ENCODE data around the gene DPH7. TPM values are rescaled to one million over a fixed set of nuclear protein-coding genes. Genes with fewer than 3 reads are reported as not detected.

Gene DPH7
- total and polyA plus RNA-seq, 12 donors = 11.7 to 51.4 (median 17.8) TPM

DNA sequence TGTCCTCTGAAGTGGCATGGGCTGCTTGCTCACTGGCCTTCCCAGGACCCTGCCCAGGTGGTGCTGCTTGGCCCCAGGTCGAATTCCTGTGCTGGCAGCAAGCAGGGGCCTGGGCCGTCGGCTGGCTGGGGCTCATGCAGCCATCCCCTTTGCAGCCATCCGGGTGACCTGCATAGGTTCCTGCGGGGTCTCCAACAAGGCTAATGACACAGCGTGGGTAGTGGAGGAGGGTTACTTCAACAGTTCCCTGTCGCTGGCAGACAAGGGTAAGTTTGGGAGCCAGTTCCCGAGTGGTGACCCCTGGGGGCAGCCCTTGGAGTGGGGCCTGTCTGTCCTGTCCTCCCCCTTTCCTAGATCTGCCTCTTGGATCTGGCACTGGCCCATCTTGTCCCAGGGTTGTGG lies 34.0 kb upstream of the DPH7 start:
- ATAC-seq (no peak), DNase-seq (no peak)
- Histone ChIP-seq H3K4me1 (peaks cover 12 to 49% (median 42%) of the 10 kb centered on the region in 9 donors), H3K27me3 (no peaks in the 10 kb centered on the region), H3K27ac (peak overlapping the region in 3 of 10 donors; percentile 1 to 72 (median 5)), H3K36me3 (peaks cover 0 to 45% (median 20%) of the 10 kb centered on the region in 9 donors), H3K4me3 (no peak overlapping the region), H3K9me3 (no peaks in the 10 kb centered on the region)
- intact Hi-C loops (cut with DNase I) = loop anchor here in 1 of 10 donors (10.0 kb wide), 1 partner anchor 62 kb away; no protein-coding TSS in a partner anchor
- TF ChIP-seq, protein P1, sequence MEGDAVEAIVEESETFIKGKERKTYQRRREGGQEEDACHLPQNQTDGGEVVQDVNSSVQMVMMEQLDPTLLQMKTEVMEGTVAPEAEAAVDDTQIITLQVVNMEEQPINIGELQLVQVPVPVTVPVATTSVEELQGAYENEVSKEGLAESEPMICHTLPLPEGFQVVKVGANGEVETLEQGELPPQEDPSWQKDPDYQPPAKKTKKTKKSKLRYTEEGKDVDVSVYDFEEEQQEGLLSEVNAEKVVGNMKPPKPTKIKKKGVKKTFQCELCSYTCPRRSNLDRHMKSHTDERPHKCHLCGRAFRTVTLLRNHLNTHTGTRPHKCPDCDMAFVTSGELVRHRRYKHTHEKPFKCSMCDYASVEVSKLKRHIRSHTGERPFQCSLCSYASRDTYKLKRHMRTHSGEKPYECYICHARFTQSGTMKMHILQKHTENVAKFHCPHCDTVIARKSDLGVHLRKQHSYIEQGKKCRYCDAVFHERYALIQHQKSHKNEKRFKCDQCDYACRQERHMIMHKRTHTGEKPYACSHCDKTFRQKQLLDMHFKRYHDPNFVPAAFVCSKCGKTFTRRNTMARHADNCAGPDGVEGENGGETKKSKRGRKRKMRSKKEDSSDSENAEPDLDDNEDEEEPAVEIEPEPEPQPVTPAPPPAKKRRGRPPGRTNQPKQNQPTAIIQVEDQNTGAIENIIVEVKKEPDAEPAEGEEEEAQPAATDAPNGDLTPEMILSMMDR (IDR thresholded peaks at IDR 0.05) = no peak
- WGBS, 2 donors = 68 to 73% methylated on average over 8 of the region's 8 CpGs

DNA sequence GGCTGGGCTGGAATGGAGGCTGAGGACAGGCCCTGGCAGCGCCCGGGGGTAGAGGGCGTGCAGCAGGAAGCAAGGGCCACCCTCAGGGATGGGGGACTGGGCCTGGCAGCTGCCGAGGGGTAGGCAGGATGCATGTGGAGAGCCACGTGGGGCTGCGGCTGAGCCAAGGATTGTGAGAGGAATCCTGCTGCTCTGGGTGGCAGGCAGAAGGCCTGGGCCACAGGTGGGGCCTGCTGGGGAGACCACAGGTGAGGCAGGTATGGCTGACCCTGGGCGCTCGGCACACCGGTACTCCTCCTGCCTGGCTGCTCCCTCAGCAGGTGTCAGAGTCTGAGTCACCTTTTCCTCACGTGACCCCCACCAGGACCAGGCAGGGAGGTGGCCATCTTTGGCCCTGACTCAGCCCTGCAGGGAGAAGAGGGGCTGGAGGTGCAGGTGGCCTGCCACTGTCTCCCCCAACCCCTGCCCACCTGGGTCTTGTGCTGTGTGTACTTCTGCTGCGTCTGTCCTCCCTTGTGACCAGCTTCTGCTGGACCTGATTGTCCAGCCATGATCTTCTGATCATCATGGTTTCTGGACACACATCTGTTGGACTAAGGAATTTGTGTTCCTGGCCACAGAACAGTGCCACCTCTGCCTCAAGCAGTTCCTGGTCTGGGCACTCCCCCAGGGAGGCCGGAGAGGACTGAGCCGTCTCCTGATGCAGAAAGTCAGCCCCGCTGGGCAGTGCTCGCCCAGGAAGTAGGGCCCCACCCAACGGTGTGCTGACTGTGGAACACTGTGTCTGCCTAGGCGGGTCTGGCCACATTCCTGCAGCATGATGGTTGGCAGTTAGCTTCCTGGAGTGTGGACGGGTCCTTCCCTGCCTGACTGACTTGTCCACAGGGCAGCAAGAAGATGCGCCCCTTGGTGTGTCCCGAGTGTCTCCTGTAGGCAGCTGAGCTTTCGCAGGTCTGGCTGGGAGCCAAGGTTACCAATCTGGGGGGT lies 33.2 kb upstream of the DPH7 start:
- TF ChIP-seq, protein P1 (IDR thresholded peaks at IDR 0.05) = no peak
- no peak overlapping the region for H3K4me3 ChIP-seq
- peaks cover 0 to 44% (median 20%) of the 10 kb centered on the region in 9 donors for H3K36me3 ChIP-seq
- peaks cover 13 to 49% (median 42%) of the 10 kb centered on the region in 9 donors for H3K4me1 ChIP-seq
- peak overlapping the region in 4 of 10 donors; percentile 1 to 72 (median 34) for H3K27ac ChIP-seq
- intact Hi-C loops (cut with DNase I) = loop anchor here in 1 of 10 donors (10.0 kb wide), 1 partner anchor 63 kb away; no protein-coding TSS in a partner anchor
- WGBS, 2 donors = 46 to 52% methylated on average over 21 of the region's 21 CpGs
- no peaks in the 10 kb centered on the region for H3K9me3 ChIP-seq
- no peaks in the 10 kb centered on the region for H3K27me3 ChIP-seq
- DNase-seq (no peak), ATAC-seq (peak in 6 of 8 donors; percentile 13 to 61 (median 24))

DNA sequence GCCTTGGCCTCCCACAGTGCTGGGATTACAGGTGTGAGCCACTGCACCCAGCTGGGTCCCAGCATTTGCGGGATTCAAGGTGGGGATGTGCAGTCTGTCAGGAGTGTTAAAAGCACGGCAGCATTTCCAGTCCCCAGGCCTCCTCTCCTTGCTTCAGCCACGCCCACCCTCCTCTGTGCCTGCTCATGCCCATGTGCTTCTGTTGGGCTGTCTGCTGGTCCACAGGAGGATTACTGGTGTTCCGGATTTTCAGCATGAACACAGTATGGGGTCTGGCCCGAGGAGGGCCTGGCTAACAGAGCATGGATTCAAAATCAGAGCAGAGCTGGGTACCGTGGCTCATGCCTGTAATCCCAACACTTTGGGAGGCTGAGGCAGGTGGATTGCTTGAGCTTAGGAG lies 32.2 kb upstream of the DPH7 start:
- DNase-seq = no peak
- peaks cover 0 to 35% (median 16%) of the 10 kb centered on the region in 9 donors for H3K36me3 ChIP-seq
- ATAC-seq = no peak
- H3K4me3 ChIP-seq = no peak overlapping the region
- peaks cover 20 to 53% (median 47%) of the 10 kb centered on the region in 9 donors for H3K4me1 ChIP-seq
- intact Hi-C loops (cut with DNase I) = loop anchor here in 1 of 10 donors (10.0 kb wide), 1 partner anchor 64 kb away; no protein-coding TSS in a partner anchor
- H3K27me3 ChIP-seq = no peaks in the 10 kb centered on the region
- TF ChIP-seq, protein P1 (IDR thresholded peaks at IDR 0.05) = no peak
- no peaks in the 10 kb centered on the region for H3K9me3 ChIP-seq
- H3K27ac ChIP-seq = peak overlapping the region in 1 of 10 donors; percentile 72
- WGBS, 2 donors = 73 to 78% methylated on average over 6 of the region's 6 CpGs

DNA sequence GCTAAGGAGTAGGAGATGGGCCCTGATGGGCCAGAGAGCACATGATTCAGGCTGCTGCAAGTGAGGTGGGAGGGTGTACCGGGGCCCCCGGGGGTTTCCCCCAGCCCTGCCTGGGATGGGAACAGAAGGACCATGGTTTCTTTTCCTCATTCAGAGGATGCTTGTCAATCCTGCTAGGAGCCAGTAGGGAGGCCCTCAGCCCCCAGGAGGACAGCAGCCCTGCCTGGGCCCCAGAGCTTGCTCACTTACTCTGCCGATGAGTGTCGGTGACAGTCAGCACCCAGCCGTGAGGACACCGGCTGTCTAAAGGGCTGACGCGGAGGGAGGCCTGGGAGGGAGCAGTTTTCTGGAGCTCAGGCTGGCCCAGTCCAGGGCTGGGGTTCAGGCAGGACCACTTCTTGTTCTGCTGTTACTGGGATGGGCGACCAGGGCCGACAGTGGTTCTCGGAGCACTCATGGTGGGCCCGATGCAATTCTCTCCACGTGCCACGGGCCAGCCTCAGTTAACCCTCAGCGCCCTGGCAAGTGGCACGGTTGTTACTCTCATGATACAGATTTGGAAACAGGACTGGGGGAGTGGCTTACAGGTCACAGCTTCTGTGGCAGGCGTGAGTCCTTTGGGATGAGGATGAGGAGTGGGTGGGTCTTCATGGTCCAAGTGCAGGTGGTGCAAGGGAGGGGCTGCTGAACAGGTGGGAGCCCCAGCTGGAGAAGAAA lies 28.6 kb upstream of the DPH7 start:
- H3K27ac ChIP-seq = peak overlapping the region in 7 of 10 donors; percentile 54 to 95 (median 91)
- H3K9me3 ChIP-seq = no peaks in the 10 kb centered on the region
- DNase-seq (no peak), ATAC-seq (peak in 4 of 8 donors; percentile 2 to 30 (median 18))
- peak overlapping the region in 8 of 10 donors; percentile 64 to 85 (median 76) for H3K4me3 ChIP-seq
- no peaks in the 10 kb centered on the region for H3K27me3 ChIP-seq
- TF ChIP-seq, protein P1 (IDR thresholded peaks at IDR 0.05) = no peak
- peaks cover 0 to 5% (median 0%) of the 10 kb centered on the region in 9 donors for H3K36me3 ChIP-seq
- WGBS, 2 donors = 28 to 31% methylated on average over 17 of the region's 17 CpGs
- H3K4me1 ChIP-seq = peaks cover 20 to 55% (median 42%) of the 10 kb centered on the region in 9 donors
- intact Hi-C loops (cut with DNase I) = loop anchor here in 1 of 10 donors (10.0 kb wide), 1 partner anchor 152 kb away; the partner anchor contains the start of gene NSMF

Measured in heart right ventricle (tissue), 16 donors.